Endothelial cell (in vitro differentiated cells): ENCODE measurements around the gene CLDND2. TPM values are rescaled to one million over a fixed set of nuclear protein-coding genes. Genes with fewer than 3 reads are reported as not detected.

Experiments used
- DNase-seq: peaks from one replicate; pipeline ENCODE4 v3.0.0; 2021; ENCODE audit warnings: low spot score
- H3K27ac Mint-ChIP-seq: one replicate; pipeline ENCODE4 v1.8.0; 2021; ENCODE audit warnings: mixed read lengths, inconsistent platforms; ENCODE audit not compliant: unreplicated experiment
- H3K27me3 Mint-ChIP-seq: one replicate; pipeline ENCODE4 v1.8.0; 2021; ENCODE audit warnings: mild to moderate bottlenecking, moderate library complexity, mixed read lengths, inconsistent platforms; ENCODE audit not compliant: unreplicated experiment
- H3K36me3 Mint-ChIP-seq: one replicate; pipeline ENCODE4 v1.8.0; 2021; ENCODE audit warnings: mild to moderate bottlenecking, low read depth, mixed read lengths, inconsistent platforms; ENCODE audit not compliant: unreplicated experiment
- H3K4me1 Mint-ChIP-seq: one replicate; pipeline ENCODE4 v1.8.0; 2021; ENCODE audit warnings: mild to moderate bottlenecking, mixed read lengths, inconsistent platforms; ENCODE audit not compliant: unreplicated experiment
- H3K4me3 Mint-ChIP-seq: one replicate; pipeline ENCODE4 v1.8.0; 2021; ENCODE audit warnings: mild to moderate bottlenecking, mixed read lengths, inconsistent platforms; ENCODE audit not compliant: unreplicated experiment
- H3K9me3 Mint-ChIP-seq: one replicate; pipeline ENCODE4 v1.8.0; 2021; ENCODE audit warnings: mixed read lengths, inconsistent platforms; ENCODE audit not compliant: unreplicated experiment
- CTCF ChIP-seq: fragments of 200-600 bp; sonication (generic); IDR thresholded peaks from one replicate; pipeline ENCODE4 v1.5.0; 2021; ENCODE audit warnings: antibody characterized with exemption; ENCODE audit not compliant: unreplicated experiment
- total RNA-seq: library from RNA; stranded (reverse); fragmentation: NEBNext Ultra II Directional; extraction: Animal tissue kit (Norgen Biotek cat#: 25700); gene quantifications from one replicate; pipeline ENCODE4 v1.2.1, GENCODE V29; 2021; ENCODE audit not compliant: unreplicated experiment

Gene CLDND2
- total RNA-seq, 1 donor from 2014 or later, result not detected

- Mint-ChIP-seq H3K27ac (no peak overlapping the region), H3K27me3 (peaks cover 15% of the 10 kb centered on the region), H3K4me1 (peaks cover 27% of the 10 kb centered on the region), H3K4me3 (peak overlapping the region; percentile 97), H3K9me3 (no peaks in the 10 kb centered on the region), H3K36me3 (peaks cover 17% of the 10 kb centered on the region)
- TF ChIP-seq CTCF, result no peak
- no peak for DNase-seq
Observed at GRCh38 chr19:51337861-51338562, 30.8 kb downstream of the CLDND2 start.

- TF ChIP-seq CTCF, result no peak
- H3K27ac Mint-ChIP-seq, result no peak overlapping the region
Observed at GRCh38 chr19:51337141-51337860, 31.5 kb downstream of the CLDND2 start.

GRCh38 chr19:51333836-51334460 lies 34.9 kb downstream of the CLDND2 start:
- Mint-ChIP-seq H3K27me3 (peaks cover 11% of the 10 kb centered on the region), H3K27ac (no peak overlapping the region), H3K9me3 (peaks cover 9% of the 10 kb centered on the region), H3K4me3 (no peak overlapping the region), H3K36me3 (peaks cover 30% of the 10 kb centered on the region), H3K4me1 (peaks cover 11% of the 10 kb centered on the region)
- TF ChIP-seq CTCF, result no peak
- DNase-seq, result no peak

More at GRCh38 chr19:51337141-51337860, 31.5 kb downstream of the CLDND2 start:
- Mint-ChIP-seq H3K9me3 (no peaks in the 10 kb centered on the region), H3K27me3 (peaks cover 13% of the 10 kb centered on the region), H3K4me1 (peaks cover 20% of the 10 kb centered on the region), H3K36me3 (peaks cover 12% of the 10 kb centered on the region), H3K4me3 (no peak overlapping the region)
- no peak for DNase-seq

GRCh38 chr19:51331716-51332115 lies 37.1 kb downstream of the CLDND2 start:
- peaks cover 9% of the 10 kb centered on the region for H3K9me3 Mint-ChIP-seq
- peaks cover 33% of the 10 kb centered on the region for H3K36me3 Mint-ChIP-seq
- no peak for TF ChIP-seq CTCF
- H3K27ac Mint-ChIP-seq, result no peak overlapping the region
- H3K4me1 Mint-ChIP-seq, result peaks cover 8% of the 10 kb centered on the region
- peaks cover 11% of the 10 kb centered on the region for H3K27me3 Mint-ChIP-seq
- H3K4me3 Mint-ChIP-seq, result peak overlapping the region; percentile 66
- DNase-seq, result no peak

GRCh38 chr19:51331193-51331592 lies 37.6 kb downstream of the CLDND2 start:
- no peak for DNase-seq

More at GRCh38 chr19:51331193-51331592, 37.6 kb downstream of the CLDND2 start:
- no peak overlapping the region for H3K4me3 Mint-ChIP-seq
- H3K4me1 Mint-ChIP-seq, result peaks cover 8% of the 10 kb centered on the region
- H3K27me3 Mint-ChIP-seq, result peaks cover 10% of the 10 kb centered on the region
- peaks cover 34% of the 10 kb centered on the region for H3K36me3 Mint-ChIP-seq
- TF ChIP-seq CTCF, result no peak
- H3K27ac Mint-ChIP-seq, result no peak overlapping the region
- peaks cover 9% of the 10 kb centered on the region for H3K9me3 Mint-ChIP-seq
